Mammary microvascular endothelial cell (primary cell): ENCODE results near the gene CNTN2. TPM values are rescaled to one million over a fixed set of nuclear protein-coding genes. Genes with fewer than 3 reads are reported as not detected.

Experiments used
- total RNA-seq: library from RNA; depleted of rRNA; stranded (reverse); fragments of >200 nt; gene quantifications from 2 replicates; pipeline ENCODE4 v1.2.3, GENCODE V29; 2015

CNTN2 gene
- not detected in 2 replicates for total RNA-seq

GRCh38 chr1:205042911-205043806 is at the start of gene CNTN2:
TSS of gene CNTN2 (plus strand) at chr1:205043212. CDS start at chr1:205053186, 9,974 bp downstream.

GRCh38 chr1:205084360-205084759 is 41.3 kb downstream of the CNTN2 start, which contains the start of gene TMEM81:
TSS of gene TMEM81 (minus strand) at chr1:205084460. CDS start at chr1:205084320, 140 bp downstream.

GRCh38 chr1:205121660-205122488 is 78.9 kb downstream of the CNTN2 start, which contains the start of gene RBBP5:
TSS of gene RBBP5 (minus strand) at chr1:205121978. CDS start at chr1:205121873, 105 bp downstream.

Other genes starting within 250 kb of the CNTN2 start
- not detected in 2 replicates for gene NFASC, start 172.3 kb upstream of the CNTN2 start, total RNA-seq
- gene TMEM81, start 41.2 kb downstream of the CNTN2 start, total RNA-seq, result 0.60 and 1.1 TPM in 2 replicates
- 11.9 and 13.3 TPM in 2 replicates for gene RBBP5, start 78.8 kb downstream of the CNTN2 start, total RNA-seq
- 5.8 and 6.0 TPM in 2 replicates for gene DSTYK, start 168.5 kb downstream of the CNTN2 start, total RNA-seq
- gene TMCC2, start 184.7 kb downstream of the CNTN2 start, total RNA-seq, result 2.3 and 4.7 TPM in 2 replicates